K562 (cell line): ENCODE measurements around the gene ZNF441. TPM values are rescaled to one million over a fixed set of nuclear protein-coding genes. Genes with fewer than 3 reads are reported as not detected.

ENCODE experiments used
- EWSR1 ChIP-seq: fragments of 450-650 bp; IDR thresholded peaks from 2 replicates; pipeline ENCODE4 v1.6.1; 2018; ENCODE audit warnings: borderline replicate concordance, mild to moderate bottlenecking, low read depth, moderate library complexity; ENCODE audit not compliant: partially characterized antibody
- HMG20A ChIP-seq: fragments of 450-650 bp; formaldehyde crosslinking; conservative IDR thresholded peaks from 2 replicates; pipeline ENCODE4 v1.4.0; 2020; ENCODE audit warnings: mild to moderate bottlenecking, mixed read lengths
- LEF1 ChIP-seq: fragments of 450-650 bp; IDR thresholded peaks from 2 replicates; pipeline ENCODE4 v1.6.1; 2016; ENCODE audit warnings: mild to moderate bottlenecking
- MXI1 ChIP-seq: IDR thresholded peaks from 2 replicates; pipeline ENCODE4 v1.6.1; 2011; ENCODE audit warnings: low read depth, mild to moderate bottlenecking, improper control_type of control experiment, low read length
- SMARCA5 ChIP-seq: fragments of 450-650 bp; IDR thresholded peaks from 2 replicates; pipeline ENCODE4 v1.6.1; 2016
- TRIM24 ChIP-seq, 2 experiments: fragments of 450-650 bp; IDR thresholded peaks; 2 replicates each; pipeline ENCODE4 v1.6.1; 2016
- ZBTB8A ChIP-seq: fragments of 450-650 bp; IDR thresholded peaks from 2 replicates; pipeline ENCODE4 v1.6.1; 2018; ENCODE audit warnings: mild to moderate bottlenecking, moderate library complexity; ENCODE audit not compliant: partially characterized antibody
- ZKSCAN1 ChIP-seq: fragments of 150-350 bp; IDR thresholded peaks from 2 replicates; pipeline ENCODE4 v1.6.1; 2016; ENCODE audit warnings: low read depth, low read length
- ZNF12 ChIP-seq: sonication (generic); formaldehyde crosslinking; IDR thresholded peaks from 2 replicates; pipeline ENCODE4 v1.4.0; 2020; ENCODE audit warnings: mild to moderate bottlenecking, missing genetic modification reagents
- ZNF551 ChIP-seq: fragments of 250-450 bp; sonication (Bioruptor Pico); IDR thresholded peaks from 2 replicates; pipeline ENCODE4 v1.5.0; 2021; ENCODE audit warnings: mild to moderate bottlenecking, moderate library complexity
- ZNF583 ChIP-seq: fragments of 250-450 bp; sonication (Bioruptor Pico); IDR thresholded peaks from 2 replicates; pipeline ENCODE4 v1.4.0; 2020
- polyA plus RNA-seq, 8 experiments: library from polyadenylated mRNA; depleted of rRNA in 4 of 8; stranded (reverse) in 5 of 8; unstranded in 3 of 8; fragments of >200 nt; fragmentation: Nextera tagmentation in 2 of 8; fragmentation: Illumina TruSeq in 1 of 8; extraction: Ambion mirVana in 2 of 8; extraction: Trizol in 1 of 8; gene quantifications; 2 replicates each; pipeline versions ENCODE4 v1.2.1 to v1.2.3, GENCODE V29; 2011 to 2014; ENCODE audit warnings: inconsistent platforms in 1 of 8, missing spikeins in 1 of 8
- total RNA-seq, 7 experiments: library from RNA; depleted of rRNA in 6 of 7; stranded (reverse); fragments of >200 nt in 6 of 7; fragmentation: Illumina TruSeq in 2 of 7; extraction: Trizol in 2 of 7; gene quantifications; 2 replicates each; pipeline versions ENCODE4 v1.2.1 to v1.2.3, GENCODE V29; 2011 to 2021; ENCODE audit warnings: low replicate concordance in 1 of 7
- TF ChIP-seq, protein P1 (sequence below): sonication (generic); formaldehyde crosslinking; IDR thresholded peaks from 2 replicates; pipeline ENCODE4 v1.8.0; 2022; ENCODE audit warnings: mild to moderate bottlenecking, missing genetic modification reagents
- TF ChIP-seq, protein P2 (sequence below), 2 experiments: fragments of 450-650 bp in 1 of 2; sonication (generic) in 1 of 2; formaldehyde crosslinking in 1 of 2; IDR thresholded peaks; 2 replicates each; pipeline versions ENCODE4 v1.7.1 to v1.9.0; 2016 to 2022; ENCODE audit warnings: inconsistent platforms in 1 of 2, mild to moderate bottlenecking in 1 of 2, missing genetic modification reagents in 1 of 2
- TF ChIP-seq, protein P3 (sequence below): fragments of 450-650 bp; formaldehyde crosslinking; IDR thresholded peaks from 2 replicates; pipeline ENCODE4 v1.4.0; 2022; ENCODE audit warnings: mild to moderate bottlenecking, moderate library complexity

Gene ZNF441
- total and polyA plus RNA-seq, 9 of the 15 experiments (the other 6 are each of a cell fraction or from before 2014, with no cell fraction given) = 1.9 to 14.0 (median 7.8) TPM

- TF ChIP-seq MXI1 = no peak
- no peak for TF ChIP-seq ZNF583
- TF ChIP-seq, protein P1, sequence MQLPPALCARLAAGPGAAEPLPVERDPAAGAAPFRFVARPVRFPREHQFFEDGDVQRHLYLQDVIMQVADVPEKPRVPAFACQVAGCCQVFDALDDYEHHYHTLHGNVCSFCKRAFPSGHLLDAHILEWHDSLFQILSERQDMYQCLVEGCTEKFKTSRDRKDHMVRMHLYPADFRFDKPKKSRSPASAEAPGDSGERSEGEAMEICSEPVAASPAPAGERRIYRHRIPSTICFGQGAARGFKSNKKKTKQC = no peak
- no peak for TF ChIP-seq SMARCA5
- TF ChIP-seq HMG20A (CRISPR knock-in tag) = no peak
- no peak for TF ChIP-seq ZBTB8A
- TF ChIP-seq EWSR1 = no peak
- TF ChIP-seq TRIM24 (IDR thresholded peaks at IDR 0.05) = peak in 1 of 2 experiments; percentile 85; a peak in 2 of 4 replicates
- TF ChIP-seq, protein P2, sequence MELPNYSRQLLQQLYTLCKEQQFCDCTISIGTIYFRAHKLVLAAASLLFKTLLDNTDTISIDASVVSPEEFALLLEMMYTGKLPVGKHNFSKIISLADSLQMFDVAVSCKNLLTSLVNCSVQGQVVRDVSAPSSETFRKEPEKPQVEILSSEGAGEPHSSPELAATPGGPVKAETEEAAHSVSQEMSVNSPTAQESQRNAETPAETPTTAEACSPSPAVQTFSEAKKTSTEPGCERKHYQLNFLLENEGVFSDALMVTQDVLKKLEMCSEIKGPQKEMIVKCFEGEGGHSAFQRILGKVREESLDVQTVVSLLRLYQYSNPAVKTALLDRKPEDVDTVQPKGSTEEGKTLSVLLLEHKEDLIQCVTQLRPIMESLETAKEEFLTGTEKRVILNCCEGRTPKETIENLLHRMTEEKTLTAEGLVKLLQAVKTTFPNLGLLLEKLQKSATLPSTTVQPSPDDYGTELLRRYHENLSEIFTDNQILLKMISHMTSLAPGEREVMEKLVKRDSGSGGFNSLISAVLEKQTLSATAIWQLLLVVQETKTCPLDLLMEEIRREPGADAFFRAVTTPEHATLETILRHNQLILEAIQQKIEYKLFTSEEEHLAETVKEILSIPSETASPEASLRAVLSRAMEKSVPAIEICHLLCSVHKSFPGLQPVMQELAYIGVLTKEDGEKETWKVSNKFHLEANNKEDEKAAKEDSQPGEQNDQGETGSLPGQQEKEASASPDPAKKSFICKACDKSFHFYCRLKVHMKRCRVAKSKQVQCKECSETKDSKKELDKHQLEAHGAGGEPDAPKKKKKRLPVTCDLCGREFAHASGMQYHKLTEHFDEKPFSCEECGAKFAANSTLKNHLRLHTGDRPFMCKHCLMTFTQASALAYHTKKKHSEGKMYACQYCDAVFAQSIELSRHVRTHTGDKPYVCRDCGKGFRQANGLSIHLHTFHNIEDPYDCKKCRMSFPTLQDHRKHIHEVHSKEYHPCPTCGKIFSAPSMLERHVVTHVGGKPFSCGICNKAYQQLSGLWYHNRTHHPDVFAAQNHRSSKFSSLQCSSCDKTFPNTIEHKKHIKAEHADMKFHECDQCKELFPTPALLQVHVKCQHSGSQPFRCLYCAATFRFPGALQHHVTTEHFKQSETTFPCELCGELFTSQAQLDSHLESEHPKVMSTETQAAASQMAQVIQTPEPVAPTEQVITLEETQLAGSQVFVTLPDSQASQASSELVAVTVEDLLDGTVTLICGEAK (IDR thresholded peaks at IDR 0.05) = peak; percentile 76
- TF ChIP-seq, protein P2 (CRISPR knock-in tag; IDR thresholded peaks at IDR 0.05) = no peak
- TF ChIP-seq, protein P3, sequence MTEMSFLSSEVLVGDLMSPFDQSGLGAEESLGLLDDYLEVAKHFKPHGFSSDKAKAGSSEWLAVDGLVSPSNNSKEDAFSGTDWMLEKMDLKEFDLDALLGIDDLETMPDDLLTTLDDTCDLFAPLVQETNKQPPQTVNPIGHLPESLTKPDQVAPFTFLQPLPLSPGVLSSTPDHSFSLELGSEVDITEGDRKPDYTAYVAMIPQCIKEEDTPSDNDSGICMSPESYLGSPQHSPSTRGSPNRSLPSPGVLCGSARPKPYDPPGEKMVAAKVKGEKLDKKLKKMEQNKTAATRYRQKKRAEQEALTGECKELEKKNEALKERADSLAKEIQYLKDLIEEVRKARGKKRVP = 0 out of 2 replicates have a peak, but pooled peaks have one; percentile 38
- TF ChIP-seq ZNF12 = no peak
- TF ChIP-seq ZNF551 (CRISPR knock-in tag) = no peak
- 0 out of 2 replicates have a peak, but pooled peaks have one; percentile 4 for TF ChIP-seq ZKSCAN1
- peak; percentile 72; the same call in 1 of the 2 replicates for TF ChIP-seq LEF1
Observed at GRCh38 chr19:11766597-11767591, at the start of gene ZNF441 (continued).
